Measurements from ENCODE around the gene NRIP1.
"Not testable (repeated sequence)": the region's sequence is repeated elsewhere in the genome, so short reads cannot be mapped to it uniquely, and the experiment has no call there.

Gene NRIP1

GRCh38 chr21:14964621-14965020 is 100.2 kb downstream of the NRIP1 start:
- no peak for DNase-seq

GRCh38 chr21:14962217-14962616 is 102.6 kb downstream of the NRIP1 start:
- DNase-seq: no peak

GRCh38 chr21:14961502-14961901 is 103.3 kb downstream of the NRIP1 start:
- DNase-seq: no peak

GRCh38 chr21:14959343-14959742 is 105.5 kb downstream of the NRIP1 start:
- DNase-seq: no peak

- DNase-seq: no peak
Observed at GRCh38 chr21:14957836-14958235, 107.0 kb downstream of the NRIP1 start.

- no peak for DNase-seq
Observed at GRCh38 chr21:14956807-14957206, 108.0 kb downstream of the NRIP1 start.

- no peak for DNase-seq
Observed at GRCh38 chr21:14955936-14956520, 108.8 kb downstream of the NRIP1 start.

- DNase-seq: no peak
Observed at GRCh38 chr21:14952916-14953315, 111.9 kb downstream of the NRIP1 start.

GRCh38 chr21:14949603-14950002 is 115.2 kb downstream of the NRIP1 start:
- DNase-seq: no peak

GRCh38 chr21:14947613-14948160 is 117.1 kb downstream of the NRIP1 start:
- DNase-seq: no peak

- no peak for DNase-seq
Observed at GRCh38 chr21:14945176-14945575, 119.6 kb downstream of the NRIP1 start.

GRCh38 chr21:14943616-14944015 is 121.2 kb downstream of the NRIP1 start:
- DNase-seq: no peak

- DNase-seq: no peak
Observed at GRCh38 chr21:14942801-14943490, 121.9 kb downstream of the NRIP1 start.

GRCh38 chr21:14927324-14927723 is 137.5 kb downstream of the NRIP1 start:
- DNase-seq: not testable (repeated sequence)

GRCh38 chr21:14926186-14926585 is 138.6 kb downstream of the NRIP1 start:
- DNase-seq: no peak

- no peak for DNase-seq
Observed at GRCh38 chr21:14923468-14923867, 141.3 kb downstream of the NRIP1 start.

GRCh38 chr21:14922980-14923379 is 141.8 kb downstream of the NRIP1 start:
- DNase-seq: no peak

- no peak for DNase-seq
Observed at GRCh38 chr21:14918527-14918926, 146.3 kb downstream of the NRIP1 start.

GRCh38 chr21:14917762-14918161 is 147.0 kb downstream of the NRIP1 start:
- DNase-seq: no peak

GRCh38 chr21:14916676-14917141 is 148.1 kb downstream of the NRIP1 start:
- DNase-seq: no peak

- no peak for DNase-seq
Observed at GRCh38 chr21:14913638-14914037, 151.2 kb downstream of the NRIP1 start.

GRCh38 chr21:14911351-14911750 is 153.4 kb downstream of the NRIP1 start:
- no peak for DNase-seq

All from SIG-M5 (cell line).